BJ (cell line): Measurements from ENCODE around the gene SLC39A1. TPM values are rescaled to one million over a fixed set of nuclear protein-coding genes. Genes with fewer than 3 reads are reported as not detected.

Experiments used
- CTCF ChIA-PET: fragments of 350-600 bp; formaldehyde crosslinking; extraction: SDS; loops from one replicate; lab custom pipeline; 2021; ENCODE audit warnings: antibody characterized with exemption, inconsistent platforms; lab: Yijun Ruan, JAX
- POLR2A ChIA-PET: fragments of 300-600 bp; sonication (Branson Sonifier 250); formaldehyde crosslinking; extraction: SDS; loops from one replicate; lab custom pipeline; 2021; ENCODE audit warnings: antibody characterized with exemption; lab: Charles Lee
- DNase-seq: peaks from one replicate; pipeline ENCODE4 v3.0.0-alpha.2; 2011; ENCODE audit warnings: low read depth
- H3K27me3 ChIP-seq: 2 replicates; pipeline ENCODE4 v1.6.0; 2011; ENCODE audit warnings: low read length; ENCODE audit not compliant: control insufficient read depth, insufficient read depth
- H3K36me3 ChIP-seq: 2 replicates; pipeline ENCODE4 v1.5.1; 2011; ENCODE audit warnings: low read length; ENCODE audit not compliant: control insufficient read depth, insufficient read depth
- H3K4me3 ChIP-seq: 2 replicates; pipeline ENCODE4 v1.5.1; 2011; ENCODE audit warnings: low read depth, mild to moderate bottlenecking, control low read depth, low read length
- CTCF ChIP-seq: IDR thresholded peaks from 2 replicates; pipeline ENCODE4 v1.5.1; 2011; ENCODE audit warnings: low read depth, mild to moderate bottlenecking, control low read depth, inconsistent platforms, low read length, moderate library complexity; ENCODE audit not compliant: insufficient read depth
- polyA plus RNA-seq: library from polyadenylated mRNA; depleted of rRNA; stranded (reverse); fragments of >200 nt; gene quantifications from 2 replicates; pipeline ENCODE4 v1.2.3, GENCODE V29; 2011

The SLC39A1 gene
- polyA plus RNA-seq, 1 experiment: 121 TPM

GRCh38 chr1:153928245-153928644 lies 35.1 kb downstream of the SLC39A1 start:
- CTCF ChIA-PET: interaction anchor here (0.8 to 1.1 kb wide), 2 partner anchors 10 to 39 kb away, joined by 3 read pairs; partner anchors contain the start of gene CREB3L4

GRCh38 chr1:153926405-153926804 lies 36.9 kb downstream of the SLC39A1 start:
- POLR2A ChIA-PET: no interaction called here
- CTCF ChIA-PET: no interaction called here
- Histone ChIP-seq H3K36me3 (peaks cover 2% of the 10 kb centered on the region; the same call in 1 of the 2 replicates), H3K4me3 (no peak overlapping the region), H3K27me3 (no peaks in the 10 kb centered on the region)
- TF ChIP-seq CTCF: no peak
- DNase-seq: no peak

More at GRCh38 chr1:153928245-153928644, 35.1 kb downstream of the SLC39A1 start:
- TF ChIP-seq CTCF: no peak
- no peak for DNase-seq
- no peak overlapping the region for H3K4me3 ChIP-seq
- POLR2A ChIA-PET: interaction anchor here (1.1 kb wide), 1 partner anchor 62 kb away, joined by 3 read pairs; no protein-coding TSS in a partner anchor
- H3K36me3 ChIP-seq: peaks cover 13% of the 10 kb centered on the region
- H3K27me3 ChIP-seq: no peaks in the 10 kb centered on the region

GRCh38 chr1:153922972-153923925 lies 40.1 kb downstream of the SLC39A1 start, which contains the start of gene GATAD2B:
TSS of gene GATAD2B (minus strand) at chr1:153922972. CDS start at chr1:153828347, 94,625 bp downstream.
- Histone ChIP-seq H3K27me3 (no peaks in the 10 kb centered on the region), H3K36me3 (no peaks in the 10 kb centered on the region; the same call in 1 of the 2 replicates), H3K4me3 (peak within 1 kb of the TSS; percentile 76)
- ChIA-PET POLR2A (interaction anchor here (0.6 to 1.0 kb wide), 2 partner anchors 15 to 39 kb away, joined by 6 read pairs; no protein-coding TSS in a partner anchor), CTCF (interaction anchor here (0.9 to 2.0 kb wide), 7 partner anchors 11 to 58 kb away, joined by 3 to 13 read pairs (median 4); partner anchors contain the start of gene DENND4B)
- DNase-seq: peak; percentile 98
- TF ChIP-seq CTCF: no peak

GRCh38 chr1:153922076-153922971 lies 41.0 kb downstream of the SLC39A1 start:
- no peaks in the 10 kb centered on the region for H3K27me3 ChIP-seq
- no peaks in the 10 kb centered on the region; the same call in 1 of the 2 replicates for H3K36me3 ChIP-seq
- CTCF ChIA-PET: interaction anchor here (0.6 to 3.3 kb wide), 10 partner anchors 11 to 125 kb away, joined by 3 to 15 read pairs (median 4); partner anchors contain the start of genes DENND4B and RAB13
- POLR2A ChIA-PET: interaction anchor here (0.5 to 1.0 kb wide), 3 partner anchors 16 to 67 kb away, joined by 6 to 9 read pairs (median 6); no protein-coding TSS in a partner anchor
- DNase-seq: no peak
- peak; percentile 13; the same call in 1 of the 2 replicates for TF ChIP-seq CTCF
- peak overlapping the region; percentile 76 for H3K4me3 ChIP-seq
